GM18861 (cell line): Measurements from ENCODE around the gene ABHD17A.
A peak's percentile ranks its signal among the peaks of the same experiment; 100 is the strongest.

ENCODE experiments used
- ATAC-seq: cut with Tn5 transposase; IDR thresholded peaks from one replicate; pipeline ENCODE4 v1.9.1; 2021; ENCODE audit not compliant: unreplicated experiment

The ABHD17A gene

GRCh38 chr19:1865172-1866010 is 19.9 kb downstream of the ABHD17A start:
- ATAC-seq: no peak

GRCh38 chr19:1864480-1865171 is 20.7 kb downstream of the ABHD17A start:
- peak; percentile 24 for ATAC-seq

GRCh38 chr19:1863638-1864479 is 21.4 kb downstream of the ABHD17A start:
- peak; percentile 46 for ATAC-seq

GRCh38 chr19:1863328-1863637 is 22.0 kb downstream of the ABHD17A start, which contains the start of gene KLF16:
Gene KLF16, minus strand, starts transcription at chr19:1863579. Its CDS starts 82 bp downstream, at chr19:1863497.
- ATAC-seq: no peak

- no peak for ATAC-seq
Observed at GRCh38 chr19:1862424-1863327, 22.6 kb downstream of the ABHD17A start.

- ATAC-seq: no peak
Observed at GRCh38 chr19:1862068-1862423, 23.2 kb downstream of the ABHD17A start.

- ATAC-seq: no peak
Observed at GRCh38 chr19:1861599-1862031, 23.7 kb downstream of the ABHD17A start.

- no peak for ATAC-seq
Observed at GRCh38 chr19:1860821-1861598, 24.3 kb downstream of the ABHD17A start.

- no peak for ATAC-seq
Observed at GRCh38 chr19:1860042-1860775, 25.1 kb downstream of the ABHD17A start.

GRCh38 chr19:1859331-1859781 is 25.9 kb downstream of the ABHD17A start:
- ATAC-seq: no peak

- ATAC-seq: no peak
Observed at GRCh38 chr19:1858412-1859081, 26.7 kb downstream of the ABHD17A start.

GRCh38 chr19:1857648-1858326 is 27.5 kb downstream of the ABHD17A start:
- ATAC-seq: no peak

GRCh38 chr19:1856698-1857603 is 28.3 kb downstream of the ABHD17A start:
- ATAC-seq: no peak

GRCh38 chr19:1856345-1856697 is 29.0 kb downstream of the ABHD17A start:
- ATAC-seq: no peak

- peak; percentile 0 for ATAC-seq
Observed at GRCh38 chr19:1855828-1856255, 29.5 kb downstream of the ABHD17A start.

GRCh38 chr19:1855040-1855827 is 30.1 kb downstream of the ABHD17A start:
- peak; percentile 44 for ATAC-seq
